Dedifferentiated amniotic fluid mesenchymal stem cell (primary cell): Measurements from ENCODE around the gene SORCS1.

Experiments used
- DNase-seq: peaks from one replicate; pipeline ENCODE4 v3.0.0-alpha.2; 2016; ENCODE audit errors: extremely low spot score

Gene SORCS1

GRCh38 chr10:106900016-106900652 is 264.4 kb downstream of the SORCS1 start:
- DNase-seq, result no peak

- no peak for DNase-seq
These were observed 266.1 kb downstream of the SORCS1 start for GRCh38 chr10:106898446-106898845.

- DNase-seq, result no peak
These were observed 266.8 kb downstream of the SORCS1 start for GRCh38 chr10:106897719-106898118.

GRCh38 chr10:106894692-106895091 is 269.8 kb downstream of the SORCS1 start:
- DNase-seq, result no peak

GRCh38 chr10:106877574-106877973 is 286.9 kb downstream of the SORCS1 start:
- DNase-seq, result no peak

- DNase-seq, result no peak
These were observed 290.0 kb downstream of the SORCS1 start for GRCh38 chr10:106874604-106874889.

GRCh38 chr10:106873770-106874603 is 290.5 kb downstream of the SORCS1 start:
- DNase-seq, result no peak

GRCh38 chr10:106872176-106872575 is 292.3 kb downstream of the SORCS1 start:
- no peak for DNase-seq

GRCh38 chr10:106866244-106866845 is 298.2 kb downstream of the SORCS1 start:
- DNase-seq, result no peak

GRCh38 chr10:106864031-106864430 is 300.5 kb downstream of the SORCS1 start:
- no peak for DNase-seq

GRCh38 chr10:106863549-106863948 is 301.0 kb downstream of the SORCS1 start:
- DNase-seq, result no peak

GRCh38 chr10:106859892-106860652 is 304.4 kb downstream of the SORCS1 start:
- DNase-seq, result no peak

GRCh38 chr10:106857728-106858127 is 306.8 kb downstream of the SORCS1 start:
- no peak for DNase-seq

GRCh38 chr10:106857213-106857612 is 307.3 kb downstream of the SORCS1 start:
- DNase-seq, result no peak

GRCh38 chr10:106836933-106837663 is 327.4 kb downstream of the SORCS1 start:
- DNase-seq, result no peak

- DNase-seq, result no peak
These were observed 331.7 kb downstream of the SORCS1 start for GRCh38 chr10:106832846-106833245.

GRCh38 chr10:106830471-106830870 is 334.0 kb downstream of the SORCS1 start:
- DNase-seq, result no peak

- DNase-seq, result no peak
These were observed 334.5 kb downstream of the SORCS1 start for GRCh38 chr10:106830006-106830405.

- DNase-seq, result no peak
These were observed 337.8 kb downstream of the SORCS1 start for GRCh38 chr10:106826716-106827115.

- no peak for DNase-seq
These were observed 338.7 kb downstream of the SORCS1 start for GRCh38 chr10:106825576-106826364.

GRCh38 chr10:106820579-106820978 is 343.9 kb downstream of the SORCS1 start:
- DNase-seq, result no peak
